Pons (tissue), 1 donor: ENCODE results near the gene ASF1B.
"Not testable (repeated sequence)": the region's sequence is repeated elsewhere in the genome, so short reads cannot be mapped to it uniquely, and the experiment has no call there.

Experiments
- DNase-seq: peaks from one replicate; pipeline ENCODE4 v3.0.0-alpha.2; 2016; ENCODE audit warnings: low spot score

ASF1B gene

DNA sequence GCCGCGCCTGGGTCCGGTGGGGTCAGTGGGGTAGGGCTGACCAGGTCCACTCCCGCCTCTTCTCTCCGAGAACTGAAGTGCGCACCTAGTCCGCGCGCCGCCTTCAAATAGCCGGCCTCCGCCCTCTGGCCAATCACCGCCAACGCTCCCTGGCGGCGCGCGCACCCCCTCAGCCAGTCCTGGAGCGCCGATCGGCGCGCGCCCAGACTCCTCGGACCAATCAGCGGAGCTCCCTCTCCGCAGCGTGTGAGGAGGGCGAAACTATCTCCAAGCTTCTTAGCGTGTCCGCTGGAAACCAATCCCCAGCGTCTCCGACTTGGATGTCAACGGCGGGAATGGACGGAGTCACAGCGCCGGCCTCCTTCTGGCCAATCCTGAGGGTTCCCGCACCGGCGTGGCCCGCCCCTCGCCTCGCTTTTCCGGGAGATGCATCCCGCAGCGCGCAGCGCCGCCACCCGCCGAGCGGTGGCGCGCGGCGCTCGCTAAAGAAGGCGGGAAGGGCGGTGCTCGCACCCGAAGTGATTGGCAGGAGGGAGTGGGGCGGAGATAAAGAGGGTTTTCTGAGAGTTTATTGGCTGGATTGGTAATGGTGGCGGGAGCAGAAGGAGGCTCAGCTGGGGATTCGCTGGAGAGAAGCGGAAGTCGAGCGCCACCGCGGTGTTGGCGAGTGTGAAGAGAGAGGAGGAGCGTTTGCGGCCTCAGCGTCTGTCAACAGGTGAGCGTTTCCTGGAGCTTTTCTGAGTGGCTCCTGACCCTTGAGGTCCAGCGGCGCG lies at the start of gene ASF1B:
Gene ASF1B, minus strand, starts transcription at position 81 of the 773 bp plus-strand sequence. CDS start 133 bp downstream, outside the sequence.
- peak; percentile 100 for DNase-seq

- not testable (repeated sequence) for DNase-seq
Measured at GRCh38 chr19:14185691-14186090, 49.3 kb upstream of the ASF1B start.

DNA sequence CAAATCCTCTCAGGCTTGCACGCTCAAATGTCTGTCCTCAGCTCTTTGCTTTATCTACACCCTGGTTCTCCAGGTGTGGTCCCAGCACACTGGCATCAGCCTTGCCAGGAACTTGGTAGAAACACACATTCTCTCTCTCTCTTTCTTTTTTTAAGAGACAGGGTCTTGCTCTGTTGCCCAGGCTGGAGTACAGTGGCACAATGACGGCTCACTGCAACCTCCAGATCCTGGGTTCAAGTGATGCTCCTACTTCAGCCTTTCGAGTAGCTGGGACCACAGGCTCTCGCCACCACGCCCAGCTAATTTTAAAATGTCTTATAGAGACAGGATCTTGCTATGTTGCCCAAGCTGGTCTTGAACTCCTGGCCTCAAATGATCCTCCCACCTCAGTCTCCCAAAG lies 48.8 kb upstream of the ASF1B start:
- DNase-seq: no peak

- DNase-seq: no peak
Measured at GRCh38 chr19:14183741-14184350, 47.5 kb upstream of the ASF1B start.

DNA sequence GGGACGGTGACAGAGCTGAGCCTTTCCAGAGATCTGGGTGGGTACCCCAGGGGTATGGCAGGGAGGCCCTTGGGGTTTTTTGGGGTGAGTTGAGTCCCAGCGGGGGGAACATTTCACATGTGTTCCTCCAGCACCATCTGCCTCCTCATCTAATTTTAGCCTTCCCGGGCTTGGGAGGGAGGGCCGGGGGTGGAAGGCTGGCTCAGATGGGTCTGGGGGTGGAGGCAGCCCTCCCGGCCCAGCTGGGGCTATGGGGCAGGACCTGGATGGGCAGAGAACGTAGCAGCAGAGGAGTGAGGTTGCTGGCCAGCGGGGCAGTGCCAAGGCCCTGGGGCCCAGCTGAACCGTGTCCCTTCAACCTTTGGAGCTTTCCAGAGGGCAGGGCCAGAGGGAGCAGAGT lies 46.1 kb upstream of the ASF1B start:
- DNase-seq: no peak

- DNase-seq: no peak
Measured at GRCh38 chr19:14181906-14182305, 45.5 kb upstream of the ASF1B start.

GRCh38 chr19:14181199-14181598 lies 44.8 kb upstream of the ASF1B start:
- DNase-seq: not testable (repeated sequence)

- no peak for DNase-seq
Measured at GRCh38 chr19:14177496-14178074, 41.2 kb upstream of the ASF1B start.

- DNase-seq: no peak
Measured at GRCh38 chr19:14175351-14175792, 39.0 kb upstream of the ASF1B start.

GRCh38 chr19:14174883-14175282 lies 38.5 kb upstream of the ASF1B start:
- no peak for DNase-seq

DNA sequence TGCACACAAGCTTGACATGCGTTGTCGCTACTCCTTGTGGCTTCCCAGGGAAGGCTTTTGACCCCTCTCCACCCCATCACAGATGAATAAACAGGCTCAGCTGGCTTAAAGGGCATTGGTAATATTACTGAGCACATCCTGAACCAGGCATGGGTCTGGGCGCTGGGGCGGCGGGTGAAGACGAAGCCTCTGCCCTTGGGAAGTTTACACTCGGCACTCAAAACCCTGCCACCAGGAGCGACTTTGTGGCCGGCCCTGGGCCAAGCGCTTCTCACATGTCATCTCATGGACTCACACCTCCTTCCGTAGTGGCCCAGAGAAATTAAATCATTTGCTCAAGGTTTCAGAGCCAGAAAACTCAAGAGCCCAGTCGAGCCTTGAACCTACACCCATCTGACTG lies 32.6 kb upstream of the ASF1B start:
- DNase-seq: no peak

DNA sequence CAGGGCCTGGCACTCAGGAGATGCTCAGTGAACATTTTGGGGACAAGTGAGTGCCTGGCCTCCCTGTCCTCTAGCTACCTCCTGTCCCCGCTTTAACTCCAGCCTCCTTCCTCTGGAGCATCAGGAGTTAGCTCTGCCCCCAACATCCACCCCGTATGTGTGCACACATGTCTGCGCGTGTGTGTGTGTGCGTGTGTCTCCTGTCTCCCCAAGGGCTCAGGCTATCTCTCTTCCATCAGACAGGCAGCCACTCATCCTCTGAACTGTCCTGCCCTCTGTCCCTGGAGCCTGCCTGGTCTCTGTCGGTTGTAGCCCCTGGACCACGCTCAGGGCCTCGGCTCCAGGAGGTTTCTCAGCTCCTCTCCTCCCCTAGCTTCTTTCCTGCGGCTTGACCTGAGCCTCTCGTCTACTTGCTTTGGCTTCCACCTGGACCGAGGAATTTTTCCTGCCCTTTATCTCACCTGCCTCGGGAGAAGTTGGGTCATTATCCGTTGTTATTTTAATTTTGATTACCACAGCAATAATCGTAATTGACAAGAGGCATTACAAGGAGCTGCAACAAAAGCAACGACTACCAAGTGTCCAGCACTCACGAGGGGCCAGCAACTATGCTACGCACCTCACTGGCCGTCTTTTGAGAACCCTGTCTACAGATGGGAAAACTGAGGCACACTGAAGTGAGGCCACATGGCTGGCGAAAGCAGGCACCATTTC lies 32.0 kb upstream of the ASF1B start:
- no peak for DNase-seq

- DNase-seq: no peak
Measured at GRCh38 chr19:14167576-14168138, 31.3 kb upstream of the ASF1B start.

GRCh38 chr19:14166999-14167575 lies 30.7 kb upstream of the ASF1B start:
- DNase-seq: no peak

GRCh38 chr19:14165990-14166830 lies 29.8 kb upstream of the ASF1B start:
- DNase-seq: no peak

DNA sequence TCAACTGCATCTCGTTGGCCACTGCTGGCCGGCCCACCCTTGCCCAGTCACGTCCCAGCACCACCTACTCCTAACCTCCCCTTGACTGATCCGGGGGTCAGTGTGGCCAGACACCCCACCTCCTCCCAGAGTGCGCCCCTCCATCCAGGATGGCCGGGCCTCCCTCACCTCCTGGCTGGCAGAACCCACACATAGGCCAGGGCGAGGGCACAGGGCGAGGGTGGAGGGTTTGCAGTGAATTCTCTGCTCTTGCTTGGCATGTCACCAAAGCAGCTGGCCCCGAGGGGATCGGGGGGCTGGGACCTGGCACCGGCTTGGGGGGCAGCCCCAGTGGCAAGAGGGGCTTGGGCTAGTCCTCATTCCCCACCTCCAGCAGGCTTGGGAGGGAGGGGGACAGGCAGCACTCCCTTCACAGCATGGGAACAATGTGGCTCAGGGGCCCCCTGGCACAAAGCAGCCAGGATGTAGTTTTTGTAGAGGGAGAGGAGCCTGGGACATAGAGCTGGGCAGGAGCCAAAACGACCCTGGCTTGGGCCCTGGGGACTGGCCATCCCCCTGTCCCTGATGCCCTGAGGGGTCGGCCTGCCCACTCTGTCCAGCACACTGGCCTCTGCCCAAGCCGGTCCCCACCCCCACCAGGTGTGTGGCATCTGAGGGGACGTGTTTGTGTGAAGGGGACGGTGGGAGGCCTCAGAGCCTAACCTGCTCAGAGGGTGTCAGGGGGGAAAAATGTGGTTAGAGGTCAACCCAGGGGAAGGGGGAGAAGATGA lies 28.5 kb upstream of the ASF1B start:
- no peak for DNase-seq

DNA sequence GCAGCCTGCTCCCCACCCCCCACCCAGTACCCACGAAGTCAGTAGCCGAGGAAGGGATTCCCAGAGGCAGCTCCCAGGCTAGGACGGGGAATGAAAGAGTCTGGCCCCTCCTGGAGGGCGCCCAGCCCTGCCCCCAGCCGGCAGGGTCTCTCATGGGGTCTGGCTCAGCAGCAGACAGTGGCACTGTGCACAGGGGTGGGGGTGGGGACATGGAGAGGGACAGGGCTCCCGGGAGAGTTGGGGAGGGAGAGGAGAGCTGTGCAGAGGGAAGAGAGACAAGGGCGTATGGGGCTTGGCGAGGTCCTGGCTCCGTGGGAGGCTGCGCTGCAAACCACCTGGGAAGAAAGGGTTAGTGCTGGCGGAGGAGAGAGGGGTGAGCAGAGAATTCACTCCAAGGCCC lies 27.7 kb upstream of the ASF1B start:
- no peak for DNase-seq

GRCh38 chr19:14162871-14163297 lies 26.5 kb upstream of the ASF1B start:
- DNase-seq: no peak

GRCh38 chr19:14161305-14161704 lies 24.9 kb upstream of the ASF1B start:
- no peak for DNase-seq
